H1 (cell line): ENCODE data around the gene PRCP. TPM values are rescaled to one million over a fixed set of nuclear protein-coding genes. Genes with fewer than 3 reads are reported as not detected.

ENCODE experiments used
- HDAC2 ChIP-seq, 2 experiments: fragments of 300-600 bp in 1 of 2; sonication (generic) in 1 of 2; IDR thresholded peaks; 2 replicates each; pipeline ENCODE4 v1.6.1; 2011 to 2012; ENCODE audit warnings: low read depth in 2 of 2, low read length in 2 of 2, mild to moderate bottlenecking in 2 of 2, moderate library complexity in 2 of 2, borderline replicate concordance in 1 of 2, inconsistent platforms in 1 of 2
- RNF2 ChIP-seq: fragments of 200-900, 300-1000 bp; sonication (generic); IDR thresholded peaks from 2 replicates; pipeline ENCODE4 v1.7.1; 2016; ENCODE audit warnings: borderline replicate concordance, low read depth, mild to moderate bottlenecking, antibody characterized with exemption, low read length; ENCODE audit not compliant: poor library complexity, severe bottlenecking; ENCODE audit errors: missing control alignments
- SIN3A ChIP-seq, 2 experiments: IDR thresholded peaks in 1 of 2; conservative IDR thresholded peaks in 1 of 2; 2 replicates each; pipeline ENCODE4 v1.6.1; 2011 to 2012; ENCODE audit warnings: low read length in 2 of 2, improper control_type of control experiment in 1 of 2, low read depth in 1 of 2, mild to moderate bottlenecking in 1 of 2
- SIRT6 ChIP-seq: IDR thresholded peaks from one replicate; pipeline ENCODE4 v1.7.1; 2012; ENCODE audit warnings: low read length, inconsistent platforms
- TBP ChIP-seq: IDR thresholded peaks from 2 replicates; pipeline ENCODE4 v1.6.1; 2011; ENCODE audit warnings: low read depth, low read length, improper control_type of control experiment
- polyA plus RNA-seq, 7 experiments: library from polyadenylated mRNA; depleted of rRNA in 3 of 7; stranded (reverse) in 5 of 7; unstranded in 2 of 7; fragments of >200 nt in 5 of 7; fragments of 200-250 nt in 2 of 7; gene quantifications; 1 replicate in 5 of 7; 2 replicates in 1 of 7; 4 replicates in 1 of 7; pipeline versions ENCODE4 v1.2.1 to v1.2.3, GENCODE V29; 2011 to 2013; ENCODE audit warnings: missing spikeins in 2 of 7, mixed read lengths in 2 of 7
- total RNA-seq: library from RNA; stranded (reverse); fragmentation: NEBNext Ultra II Directional; extraction: Animal tissue kit (Norgen Biotek cat#: 25700); gene quantifications from 2 replicates; pipeline ENCODE4 v1.2.1, GENCODE V29; 2021

Gene PRCP
- total and polyA plus RNA-seq, 2 of the 8 experiments (the other 6 are each of a cell fraction or from before 2014, with no cell fraction given): 63.8 to 84.4 TPM

DNA sequence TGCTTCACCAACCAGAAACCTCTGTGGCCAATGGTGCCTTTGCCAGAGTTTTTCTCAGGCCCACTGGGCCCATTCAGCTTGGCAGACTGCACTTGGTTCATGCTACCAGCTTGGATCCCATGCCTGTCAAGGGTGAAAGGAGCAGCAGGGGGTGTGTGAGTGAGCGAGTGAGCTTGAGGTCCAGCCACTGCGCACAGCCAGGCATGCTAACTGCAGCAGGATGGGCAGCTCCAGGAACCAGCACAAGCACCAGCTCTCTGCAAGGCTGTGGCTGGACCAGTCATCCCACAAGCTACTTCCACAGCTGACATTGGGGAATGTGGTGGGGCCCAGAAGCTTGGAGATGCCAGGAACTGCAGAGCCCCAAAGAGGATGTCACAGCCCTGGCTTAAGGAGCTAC lies 42.1 kb upstream of the PRCP start (continued):
- TF ChIP-seq SIRT6: no peak
- no peak for TF ChIP-seq RNF2
- no peak for TF ChIP-seq SIN3A (conservative IDR thresholded peaks at IDR 0.05 in 1 of 2, IDR thresholded peaks at IDR 0.05 in 1 of 2; ENCODE audit: low read depth in 1 of 2, low read length in 2 of 2)
- no peak for TF ChIP-seq TBP
- TF ChIP-seq HDAC2 (IDR thresholded peaks at IDR 0.05; ENCODE audit: borderline replicate concordance in 1 of 2, low read depth in 2 of 2, low read length in 2 of 2): no peak
